ENCODE measurements around the gene TXNDC11.

TXNDC11 gene

DNA sequence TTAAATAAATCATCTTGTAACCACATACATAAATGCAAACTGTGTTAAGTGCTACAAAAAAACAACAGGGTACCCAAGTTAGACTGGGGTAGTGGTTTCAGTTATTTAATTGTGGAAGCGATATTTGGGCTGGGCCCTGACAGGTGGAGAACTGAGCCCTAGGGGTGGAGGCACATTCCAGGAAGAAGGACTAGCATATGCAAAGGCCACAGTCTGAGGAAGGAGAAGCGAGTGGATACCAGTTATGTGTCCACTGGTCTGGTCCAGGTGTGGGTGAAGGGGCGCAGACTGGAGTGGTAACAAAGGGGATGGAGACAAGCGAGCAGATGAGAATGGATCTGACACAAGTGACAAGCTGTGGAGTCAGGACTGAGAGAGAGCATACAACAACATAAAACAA, 22.9 kb downstream of the TXNDC11 start:
- FAIRE-seq: no peak

- FAIRE-seq: no peak
These were observed 23.5 kb downstream of the TXNDC11 start for GRCh38 chr16:11719171-11719570.

DNA sequence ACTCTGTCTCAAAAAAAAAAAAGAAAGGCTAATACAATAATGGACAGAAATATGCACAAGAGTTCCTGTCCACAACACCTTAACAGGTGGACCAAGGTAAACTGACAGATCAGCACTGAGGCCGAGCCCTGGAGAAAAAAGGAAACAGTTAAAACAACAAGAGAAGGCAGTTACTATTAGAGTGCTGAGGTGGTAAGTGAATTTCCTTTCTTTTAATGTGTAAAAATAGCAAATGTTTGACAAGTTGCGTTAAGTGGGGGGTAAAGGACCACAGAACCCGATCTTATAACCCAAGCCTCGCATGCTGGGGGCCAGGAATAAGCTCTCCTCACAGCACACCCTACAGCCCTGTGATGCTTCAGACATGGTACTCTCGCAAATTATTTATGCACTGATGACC, 24.8 kb downstream of the TXNDC11 start:
- no peak for FAIRE-seq

- no peak for FAIRE-seq
These were observed 26.3 kb downstream of the TXNDC11 start for GRCh38 chr16:11716336-11716735.

DNA sequence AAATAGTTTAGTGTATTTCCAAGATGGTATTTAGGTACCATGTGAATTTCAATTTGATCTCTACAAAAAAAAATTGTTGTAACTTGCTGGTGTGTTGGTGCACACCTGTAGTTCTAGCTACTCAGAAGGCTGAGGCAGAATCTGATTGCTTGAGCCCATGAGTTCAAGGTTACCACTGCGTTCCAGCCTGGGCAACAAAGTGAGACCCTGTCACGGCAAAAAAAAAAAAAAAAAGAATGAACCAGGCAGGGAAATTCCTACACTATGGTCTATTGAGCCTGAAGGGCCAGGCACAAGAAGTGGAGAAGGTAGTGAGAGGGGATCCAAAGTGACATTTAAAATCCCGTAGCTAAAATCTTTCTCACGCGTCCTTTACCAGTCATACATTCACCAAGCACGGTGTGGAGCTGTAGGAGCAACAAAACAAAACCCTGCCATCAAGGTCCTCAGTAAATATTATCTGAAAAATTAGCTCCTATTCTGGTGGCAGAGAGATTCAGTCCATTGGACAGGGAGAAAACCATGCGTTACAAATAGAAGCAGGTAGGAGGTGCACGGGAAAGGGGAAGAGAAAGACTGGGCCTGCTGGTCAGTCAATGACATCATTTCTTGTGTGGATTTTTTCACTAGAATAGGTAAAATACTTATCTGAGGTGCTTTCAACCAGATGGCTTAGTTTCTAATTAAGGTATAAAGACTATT, 27.3 kb downstream of the TXNDC11 start:
- no peak for FAIRE-seq

GRCh38 chr16:11712122-11712521, 30.5 kb downstream of the TXNDC11 start:
- FAIRE-seq: no peak

DNA sequence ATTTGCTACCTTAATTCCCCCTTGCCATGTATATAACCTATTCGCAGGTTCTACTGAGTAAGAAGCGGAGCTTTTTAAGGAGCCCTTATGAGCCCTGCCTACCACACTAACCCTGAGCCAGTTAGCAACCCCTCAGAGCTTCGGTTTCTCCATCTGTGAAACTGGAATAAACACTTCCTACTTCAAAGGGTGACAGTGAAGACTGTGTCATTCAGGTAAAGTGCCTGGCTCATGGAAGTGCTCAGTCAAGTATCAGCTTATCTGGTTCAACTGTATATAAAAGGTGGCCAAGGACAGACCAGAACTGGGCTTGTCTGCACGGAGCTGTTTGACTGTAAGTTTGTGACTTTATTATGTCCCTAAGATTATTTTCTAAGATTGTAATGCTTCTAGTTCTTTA, 31.0 kb downstream of the TXNDC11 start:
- no peak for FAIRE-seq

DNA sequence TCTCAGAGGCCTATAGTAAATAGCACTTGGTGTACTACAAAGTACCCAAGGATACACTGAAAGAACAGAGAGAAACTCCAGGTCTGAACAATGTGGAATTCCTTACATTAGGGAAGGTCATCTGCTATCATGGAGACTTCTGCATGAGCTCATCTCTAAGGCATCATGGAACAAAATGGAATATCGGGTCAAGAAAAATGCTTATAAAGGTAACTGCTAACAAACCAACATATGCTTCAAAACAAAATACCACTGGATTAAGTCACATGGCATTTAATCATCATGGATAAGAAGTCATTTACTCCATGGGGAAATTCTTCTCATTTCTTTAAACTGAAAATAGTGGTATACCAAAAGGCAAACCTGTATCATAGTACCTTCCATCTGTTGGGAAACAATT, 34.2 kb downstream of the TXNDC11 start:
- no peak for FAIRE-seq

- no peak for FAIRE-seq
These were observed 34.9 kb downstream of the TXNDC11 start for GRCh38 chr16:11707679-11708197.

DNA sequence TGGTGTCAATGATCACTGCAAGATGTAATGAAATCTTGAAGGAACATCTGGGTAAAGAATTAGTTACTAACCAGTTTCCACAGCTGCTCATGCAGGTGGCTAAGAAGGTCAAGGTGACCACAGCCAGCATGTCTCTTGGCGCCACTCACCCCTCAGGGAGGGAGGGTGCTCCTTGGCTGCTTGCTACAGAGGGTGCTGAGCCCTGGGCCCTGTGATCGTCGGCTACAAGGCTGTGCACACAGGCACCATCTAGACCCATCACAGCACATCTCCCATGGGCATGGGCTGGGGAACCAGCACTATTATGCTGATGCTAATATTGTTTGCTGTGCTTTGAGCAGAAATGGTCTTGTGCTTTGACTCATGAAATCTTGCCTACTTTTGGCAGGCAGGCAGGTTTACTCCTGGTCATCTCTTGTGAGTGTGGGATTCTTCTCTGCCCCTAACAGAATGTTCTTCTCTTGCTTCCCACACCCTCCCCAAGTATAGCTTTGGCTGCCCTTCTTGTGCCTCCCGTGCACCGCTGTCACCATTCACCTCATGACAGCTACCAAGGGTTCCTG, 36.4 kb downstream of the TXNDC11 start:
- FAIRE-seq: no peak

DNA sequence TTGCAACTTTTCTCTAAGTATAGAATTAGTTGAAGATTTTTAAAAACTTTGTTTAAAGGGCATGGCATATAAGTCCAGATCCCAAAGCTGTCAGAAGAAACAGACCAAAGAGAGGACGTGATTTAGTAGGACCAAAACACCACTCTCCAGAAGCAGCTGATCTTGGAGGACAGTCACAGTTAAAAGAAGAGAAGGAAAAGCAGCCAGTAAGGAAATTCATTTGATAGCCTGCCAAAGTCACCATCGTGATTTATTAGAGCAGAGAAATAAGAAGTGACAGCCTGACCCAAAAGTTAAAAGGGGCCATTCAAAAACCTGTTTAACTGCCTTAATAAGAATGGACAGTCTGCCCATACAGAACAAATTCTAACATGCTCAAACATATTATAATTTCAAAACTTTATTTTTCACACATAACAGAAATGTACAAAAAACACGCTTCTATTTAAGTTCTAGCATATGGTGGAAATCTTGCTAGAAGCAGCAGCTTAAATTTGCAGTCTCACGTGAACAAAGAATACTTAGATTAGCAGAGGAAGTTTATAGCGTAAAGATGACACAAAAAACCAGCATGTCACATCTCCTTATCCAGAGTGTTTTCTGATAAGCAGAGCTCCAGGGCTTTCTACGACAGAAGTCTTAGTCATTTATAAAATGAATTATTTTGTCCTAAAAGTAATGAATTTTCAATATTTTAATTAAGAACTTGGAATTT, 37.2 kb downstream of the TXNDC11 start:
- no peak for FAIRE-seq

DNA sequence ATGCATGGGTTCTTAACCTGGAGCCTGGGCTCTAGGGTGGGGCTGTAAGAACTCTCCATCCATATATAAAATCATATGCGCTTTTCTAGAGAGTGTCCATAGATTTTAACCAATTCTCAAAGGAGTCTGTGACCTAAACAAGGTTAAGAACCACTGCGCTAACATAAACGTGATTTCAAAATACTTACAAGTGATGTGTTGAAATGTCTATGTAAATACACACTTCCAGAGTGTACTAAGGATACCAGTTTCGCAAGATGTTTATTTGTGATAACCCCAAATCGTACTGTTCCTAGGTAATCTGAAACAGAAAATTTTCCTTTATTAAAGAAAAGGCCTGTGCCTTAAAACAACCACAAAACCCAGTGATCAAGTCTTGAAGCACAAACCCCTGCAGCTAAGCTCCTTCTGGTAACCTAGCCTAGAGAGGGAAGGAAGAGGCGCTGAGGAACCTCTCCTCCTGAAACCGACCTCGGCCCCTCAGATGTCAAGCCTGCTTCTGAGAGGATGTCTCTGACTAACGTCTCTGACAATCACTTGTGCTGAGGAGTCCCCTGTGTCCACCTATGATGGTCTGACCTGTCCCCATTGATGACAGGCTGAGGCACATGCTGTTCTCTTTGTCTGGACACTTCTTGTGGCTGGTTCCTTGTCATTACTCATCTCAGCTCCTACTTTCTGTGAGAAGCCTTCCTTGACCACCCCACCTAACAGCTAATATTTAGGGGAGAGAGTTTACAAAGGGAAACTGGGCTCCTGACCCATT, 42.2 kb downstream of the TXNDC11 start:
- FAIRE-seq: no peak

DNA sequence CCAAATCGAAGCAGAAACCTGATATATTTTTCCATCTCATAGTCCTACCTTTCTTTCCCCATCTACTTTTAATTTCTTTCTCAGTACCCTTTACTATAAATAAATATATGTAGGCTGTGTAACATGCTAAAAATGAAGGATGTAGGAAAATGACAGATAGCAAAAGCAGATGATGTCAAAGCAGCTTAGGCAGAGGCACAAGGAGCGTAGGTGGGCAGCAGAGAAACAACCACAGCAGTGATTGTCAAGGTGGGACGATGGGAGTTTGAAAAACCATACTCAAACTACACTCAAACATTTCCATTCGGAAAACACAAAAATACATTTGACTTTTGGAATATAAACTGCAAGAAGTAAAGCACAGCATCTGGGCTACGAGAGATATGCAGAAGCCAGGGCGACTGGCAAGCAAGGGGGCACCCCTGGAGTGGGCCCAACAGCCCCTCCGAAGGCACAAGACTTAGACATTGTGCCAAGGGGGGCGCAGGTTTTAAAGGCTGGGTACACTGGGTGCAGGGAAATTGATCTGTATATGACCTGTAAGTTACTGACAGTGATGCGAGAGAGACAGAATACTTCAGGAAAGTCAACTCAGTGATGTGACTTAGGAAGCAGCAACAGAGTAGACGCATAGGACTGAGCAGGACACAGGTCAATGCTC, 43.3 kb downstream of the TXNDC11 start:
- no peak for FAIRE-seq

- no peak for FAIRE-seq
These were observed 44.4 kb downstream of the TXNDC11 start for GRCh38 chr16:11698271-11698689.

DNA sequence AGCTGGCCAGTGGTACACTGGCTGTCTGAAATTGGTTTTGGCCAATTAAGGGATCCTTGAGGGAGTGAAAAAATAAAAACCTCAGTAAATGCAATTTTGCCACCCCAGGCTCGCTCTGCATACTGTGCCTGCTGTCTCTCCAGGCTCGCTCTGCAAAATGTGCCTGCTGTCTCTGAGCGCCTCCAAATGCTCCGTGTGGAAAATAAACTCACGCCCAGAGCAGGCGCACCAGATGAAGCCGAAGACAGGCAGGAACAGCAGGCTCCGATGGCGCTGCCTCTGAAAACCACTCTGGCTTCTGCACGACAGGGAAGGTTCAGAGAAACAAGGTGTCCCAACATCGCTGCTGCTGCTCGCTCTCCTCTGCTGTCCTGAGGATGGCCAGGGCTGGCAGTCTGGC, 45.3 kb downstream of the TXNDC11 start:
- no peak for FAIRE-seq

DNA sequence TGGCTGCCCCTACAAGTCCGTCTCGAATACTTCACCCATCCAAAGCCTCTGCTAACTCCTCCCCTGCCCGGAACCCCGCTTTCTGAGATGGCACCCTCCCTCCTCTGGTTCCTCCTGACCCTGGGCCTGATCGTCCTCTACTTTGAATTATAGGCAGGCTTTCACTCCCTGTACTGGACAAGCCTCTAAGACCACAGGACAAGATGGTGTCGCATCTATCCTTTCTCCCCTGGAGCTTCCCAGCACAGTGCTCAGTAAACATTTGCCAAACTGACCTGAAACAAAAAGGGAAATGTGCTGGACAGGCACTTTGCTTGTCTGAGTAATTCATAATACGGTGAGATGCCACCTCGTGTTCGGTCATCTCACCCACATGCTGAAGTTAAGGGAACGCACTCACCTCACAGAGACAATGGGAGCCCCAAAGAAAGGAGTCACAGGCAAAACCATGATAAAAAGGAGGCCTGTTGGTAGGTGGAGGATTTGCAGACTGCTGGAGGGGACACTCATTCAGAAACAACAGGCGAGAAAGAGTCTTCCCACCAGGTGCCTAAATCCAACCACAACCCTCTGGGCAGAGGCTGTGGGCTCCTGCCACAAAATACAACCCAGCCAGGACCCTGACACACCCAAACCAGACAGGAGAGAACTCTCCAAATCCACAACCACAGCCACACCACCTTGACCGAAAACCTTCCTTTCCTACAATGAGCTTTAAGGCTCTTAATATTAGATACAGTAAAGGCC, 46.2 kb downstream of the TXNDC11 start:
- FAIRE-seq: no peak

- no peak for FAIRE-seq
These were observed 50.0 kb downstream of the TXNDC11 start for GRCh38 chr16:11692651-11693050.

GRCh38 chr16:11692171-11692570, 50.5 kb downstream of the TXNDC11 start:
- FAIRE-seq: no peak

DNA sequence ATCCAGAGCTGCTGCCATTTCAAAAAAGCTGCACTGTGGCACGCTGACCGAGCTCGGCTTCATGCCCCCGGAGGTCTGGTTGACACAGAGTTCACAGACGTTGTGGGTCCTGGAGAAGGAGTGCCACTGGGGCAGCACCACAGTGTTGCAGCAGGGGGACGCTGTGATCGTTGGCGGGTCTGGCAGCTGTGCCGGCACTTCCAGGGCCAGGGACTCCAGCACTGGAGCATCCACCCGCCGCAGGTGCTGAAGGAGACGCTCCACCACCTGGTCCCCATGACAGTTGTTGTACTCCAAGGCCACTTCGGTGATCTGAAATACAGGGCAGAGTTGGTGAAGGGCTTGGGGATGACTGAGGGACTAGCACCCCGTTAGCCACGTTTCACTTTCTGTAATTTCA, 50.9 kb downstream of the TXNDC11 start:
- no peak for FAIRE-seq

GRCh38 chr16:11691235-11691634, 51.4 kb downstream of the TXNDC11 start:
- FAIRE-seq: no peak

DNA sequence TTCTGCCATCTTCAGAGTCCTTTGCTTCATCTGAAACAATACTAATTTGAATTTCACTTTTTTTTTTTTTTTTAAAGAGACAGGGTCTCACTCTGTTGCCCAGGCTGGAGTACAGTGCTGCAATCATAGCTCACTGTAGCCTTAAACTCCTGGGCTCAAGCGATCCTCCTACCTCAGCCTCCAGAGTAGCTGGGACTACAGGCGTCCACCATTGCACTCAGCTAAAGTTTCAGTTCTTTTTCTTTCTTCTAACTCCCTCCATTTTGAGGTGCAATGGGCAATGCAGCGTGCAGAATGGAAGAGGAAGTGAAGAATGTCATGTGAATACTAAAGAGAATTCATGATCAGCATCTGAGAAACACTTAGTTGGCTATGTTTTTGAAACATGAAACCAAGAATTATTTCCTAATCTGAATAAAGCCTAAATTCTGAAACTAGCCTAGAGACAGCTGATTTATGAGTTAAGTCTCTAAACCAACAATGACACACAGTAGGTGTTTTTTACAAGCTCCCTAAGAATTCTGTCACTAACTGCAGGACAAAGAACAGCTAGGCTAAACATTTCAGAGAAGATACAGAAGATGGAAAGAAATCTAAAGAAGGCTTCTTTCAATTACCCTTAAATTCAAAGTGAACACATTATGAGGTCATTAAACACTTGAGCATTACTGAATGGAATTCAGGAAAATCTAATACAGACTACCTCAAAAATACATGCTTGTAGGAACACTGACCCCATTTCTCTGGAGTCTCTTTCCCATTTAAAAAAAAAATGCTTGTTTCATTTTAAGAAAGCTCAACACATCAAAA, 53.4 kb downstream of the TXNDC11 start:
- FAIRE-seq: no peak

Data from A204.1 (cell line).